GM12891 (cell line): Measurements from ENCODE around the gene SRPX.

Experiments used
- PAX5 ChIP-seq: IDR thresholded peaks from 2 replicates; pipeline ENCODE4 v1.6.1; 2011; ENCODE audit warnings: low read length, moderate library complexity, mild to moderate bottlenecking; ENCODE audit not compliant: insufficient read depth, severe bottlenecking
- POLR2A ChIP-seq: IDR thresholded peaks from 2 replicates; pipeline ENCODE4 v1.6.1; 2011; ENCODE audit warnings: low read depth, low read length, control low read depth
- POLR2AphosphoS5 ChIP-seq: IDR thresholded peaks from 2 replicates; pipeline ENCODE4 v1.6.1; 2011; ENCODE audit warnings: low read depth, low read length, control low read depth
- POU2F2 ChIP-seq: IDR thresholded peaks from 2 replicates; pipeline ENCODE4 v1.6.1; 2011; ENCODE audit warnings: low read depth, mild to moderate bottlenecking, control low read depth, low read length, moderate library complexity
- SPI1 ChIP-seq: IDR thresholded peaks from 2 replicates; pipeline ENCODE4 v1.6.1; 2011; ENCODE audit warnings: low read depth, low read length, control low read depth
- TAF1 ChIP-seq: IDR thresholded peaks from 2 replicates; pipeline ENCODE4 v1.6.1; 2011; ENCODE audit warnings: low read depth, low read length, control low read depth

DNA sequence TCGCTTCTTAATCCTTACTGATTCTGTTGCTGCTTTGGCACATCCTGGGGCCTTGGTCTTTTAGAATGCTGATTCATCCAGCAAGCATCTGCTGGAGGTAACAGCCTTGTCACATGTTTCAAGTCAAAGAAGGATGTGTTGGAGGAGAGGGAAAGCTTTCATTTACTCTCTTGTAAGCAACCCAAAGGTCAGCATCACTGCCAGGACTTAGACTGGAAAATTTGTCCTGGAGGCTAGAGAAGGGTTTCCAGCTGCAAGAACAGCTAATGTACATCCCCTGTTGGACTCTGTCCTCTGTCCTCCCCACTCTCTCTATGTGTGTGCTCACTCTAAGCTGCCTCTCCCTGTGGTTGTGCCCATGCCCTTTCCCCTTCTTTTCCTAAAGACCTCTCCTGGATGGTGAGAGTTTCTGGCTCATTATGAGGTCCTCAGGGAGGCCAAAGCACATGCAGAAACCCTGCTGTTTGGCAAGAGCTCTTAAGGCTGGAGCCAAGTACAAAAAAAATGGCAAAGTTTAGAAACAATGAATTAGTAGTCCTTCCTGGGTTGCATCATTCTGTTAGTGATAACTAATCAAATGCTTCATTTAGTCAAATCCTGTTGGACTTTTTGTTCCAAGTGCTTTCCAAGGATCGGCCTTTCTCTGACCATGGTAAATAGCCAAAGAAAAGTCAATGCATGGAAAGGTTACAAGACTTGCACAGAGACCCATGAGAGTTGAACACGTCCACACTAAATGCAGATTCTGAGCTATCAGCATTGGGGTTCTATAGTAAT, 13.4 kb upstream of the SRPX start:
- TF ChIP-seq TAF1 (no peak), POLR2A (no peak), POLR2AphosphoS5 (no peak), SPI1 (no peak), POU2F2 (no peak), PAX5 (no peak)
